NCI-H2196 treated with DMSO at 0.1 percent for 48 hours (cell line): ENCODE results near the gene PTAFR.

Source experiments
- DNase-seq: peaks from one replicate; lab custom pipeline; 2025; ENCODE audit not compliant: unreplicated experiment; lab: John Stamatoyannopoulos, UW

Gene PTAFR

GRCh38 chr1:28122183-28122582 lies 54.3 kb downstream of the PTAFR start:
- DNase-seq, result no peak

- DNase-seq, result no peak
These were observed 56.9 kb downstream of the PTAFR start for GRCh38 chr1:28119556-28119955.

GRCh38 chr1:28118640-28119307 lies 57.7 kb downstream of the PTAFR start:
- no peak for DNase-seq

- no peak for DNase-seq
These were observed 61.2 kb downstream of the PTAFR start for GRCh38 chr1:28115267-28115666.

- DNase-seq, result no peak
These were observed 61.6 kb downstream of the PTAFR start for GRCh38 chr1:28114844-28115243.

GRCh38 chr1:28113242-28113572 lies 63.3 kb downstream of the PTAFR start:
- DNase-seq, result no peak

GRCh38 chr1:28112388-28113241 lies 63.9 kb downstream of the PTAFR start:
- no peak for DNase-seq

- no peak for DNase-seq
These were observed 65.3 kb downstream of the PTAFR start for GRCh38 chr1:28111157-28111556.

GRCh38 chr1:28110555-28110954 lies 65.9 kb downstream of the PTAFR start:
- DNase-seq, result no peak

- no peak for DNase-seq
These were observed 66.9 kb downstream of the PTAFR start for GRCh38 chr1:28109639-28110038.

- DNase-seq, result no peak
These were observed 68.5 kb downstream of the PTAFR start for GRCh38 chr1:28108001-28108400.

- DNase-seq, result no peak
These were observed 71.5 kb downstream of the PTAFR start for GRCh38 chr1:28104866-28105467.

GRCh38 chr1:28102189-28102588 lies 74.3 kb downstream of the PTAFR start:
- no peak for DNase-seq

- no peak for DNase-seq
These were observed 77.3 kb downstream of the PTAFR start for GRCh38 chr1:28099050-28099769.
